ENCODE results near the gene CXorf66.
A peak's percentile ranks its signal among the peaks of the same experiment; 100 is the strongest.
"Not testable (repeated sequence)": the region's sequence is repeated elsewhere in the genome, so short reads cannot be mapped to it uniquely, and the experiment has no call there.

Gene CXorf66, protein sequence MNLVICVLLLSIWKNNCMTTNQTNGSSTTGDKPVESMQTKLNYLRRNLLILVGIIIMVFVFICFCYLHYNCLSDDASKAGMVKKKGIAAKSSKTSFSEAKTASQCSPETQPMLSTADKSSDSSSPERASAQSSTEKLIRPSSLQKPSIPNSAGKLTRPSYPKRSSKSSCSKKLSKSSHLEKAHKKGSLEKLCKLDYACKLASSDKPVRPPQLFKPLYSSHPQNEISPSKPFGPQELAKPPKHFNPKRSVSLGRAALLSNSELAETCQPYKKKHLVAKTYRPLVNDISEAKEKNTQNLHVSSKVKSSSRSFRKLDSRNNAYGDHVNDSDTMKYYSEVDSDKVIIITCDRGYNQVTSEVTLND

DNA sequence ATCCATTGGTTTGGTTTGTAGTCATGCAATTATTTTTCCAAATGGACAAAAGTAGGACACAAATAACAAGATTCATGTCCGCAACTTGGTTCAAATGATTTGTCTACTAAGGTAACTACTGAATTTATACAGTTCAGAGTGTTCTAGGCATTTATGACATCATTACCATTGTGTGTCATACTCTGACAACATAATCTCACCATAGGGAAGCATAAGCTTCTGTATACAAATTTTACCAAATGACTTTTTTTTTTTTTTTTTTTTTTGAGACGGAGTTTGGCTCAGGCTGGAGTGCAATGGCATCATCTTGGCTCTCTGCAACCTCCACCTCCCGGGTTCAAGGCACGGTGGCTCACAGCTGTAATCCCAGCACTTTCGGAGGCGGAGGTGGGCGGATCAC is at the start of gene CXorf66:
TSS of gene CXorf66 (minus strand) at position 101 of the 400 bp plus-strand sequence. CDS start at position 76, 25 bp downstream.
- no peak for DNase-seq (ENCODE audit: low read depth)

DNA sequence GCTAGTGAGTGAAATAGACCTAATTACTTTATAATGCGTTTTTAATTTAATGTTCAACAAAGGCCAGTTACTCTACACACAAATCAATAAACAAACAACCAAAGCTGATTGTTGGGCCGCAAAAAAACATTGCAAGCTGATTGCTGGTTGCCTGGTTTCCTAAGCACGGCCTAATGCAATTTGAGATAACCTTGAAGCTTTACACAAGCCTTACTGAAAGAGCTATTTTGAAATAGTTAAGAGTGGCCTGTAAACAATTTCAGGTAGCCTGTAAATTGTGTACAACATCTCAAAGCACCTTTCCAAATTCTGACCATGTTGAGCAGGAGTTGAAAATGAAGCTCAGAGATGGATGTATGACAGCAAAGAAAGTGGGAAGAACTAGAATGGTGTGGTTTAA is 17.5 kb upstream of the CXorf66 start:
- DNase-seq (ENCODE audit: low read depth), result no peak

DNA sequence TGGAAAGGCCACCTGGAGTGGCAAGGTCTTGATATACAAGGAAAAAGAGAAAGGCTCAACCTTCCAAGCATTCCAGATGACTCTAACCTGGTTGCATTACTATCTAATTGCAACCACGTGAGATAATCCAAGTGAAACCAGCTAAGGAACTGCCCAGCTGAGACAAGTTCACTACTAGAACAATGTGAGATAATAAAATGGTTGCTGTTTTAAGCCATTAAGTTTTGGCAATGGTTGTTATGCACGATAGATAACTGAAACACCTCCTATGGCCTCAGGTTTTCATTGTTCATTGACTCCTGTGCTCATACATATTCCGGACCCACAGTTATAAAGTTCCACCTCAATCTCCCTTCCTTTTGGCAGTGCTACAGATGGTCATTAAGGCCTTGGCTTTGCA is 9.2 kb upstream of the CXorf66 start:
- no peak for DNase-seq (ENCODE audit: low read depth)

DNA sequence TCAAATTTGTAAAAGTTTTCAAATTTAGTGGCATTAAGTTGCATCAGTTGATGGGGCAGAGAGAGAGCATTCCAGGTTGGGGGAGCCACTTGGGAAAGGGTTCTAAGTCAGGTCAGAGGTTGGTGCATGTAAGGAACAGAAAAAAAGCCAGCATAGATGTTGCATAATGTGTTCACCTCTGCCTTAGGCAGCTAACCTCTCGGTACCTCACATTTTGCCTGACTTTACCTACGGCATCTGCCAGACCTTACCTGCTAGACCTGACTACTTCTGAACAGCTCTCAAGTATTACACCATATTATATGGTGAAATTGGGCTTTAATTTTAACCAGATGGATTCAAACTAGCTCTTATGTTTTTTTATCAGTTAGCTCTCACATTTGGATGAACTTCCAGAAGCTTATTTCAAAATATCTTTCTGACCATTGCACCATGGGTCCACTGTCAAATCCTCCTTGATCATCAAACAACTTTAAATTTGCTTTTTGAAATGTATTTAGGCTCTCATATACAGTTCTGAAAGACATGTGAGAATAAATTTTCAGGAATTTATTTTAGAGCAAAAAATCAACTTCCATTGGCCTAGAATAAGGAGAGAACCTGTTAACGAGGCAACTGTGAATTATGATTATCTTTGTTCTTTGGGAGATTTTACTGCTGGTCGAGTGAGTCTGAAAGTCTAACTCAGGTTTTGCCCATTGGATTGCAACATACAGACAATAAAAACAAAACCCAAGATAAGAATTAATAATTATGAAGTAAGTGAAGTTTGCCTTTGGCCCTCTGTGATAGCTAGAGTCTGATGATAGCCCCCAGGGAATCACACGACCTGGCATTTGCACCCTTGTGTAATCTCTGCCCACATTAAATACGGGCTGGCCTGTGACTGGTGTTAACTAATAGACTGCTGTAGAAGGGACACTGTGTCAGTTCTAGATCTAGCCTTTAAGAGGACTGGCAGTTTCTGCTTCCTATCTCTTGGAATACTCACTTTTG is 7.6 kb upstream of the CXorf66 start:
- DNase-seq (ENCODE audit: low read depth), result no peak

- no peak for DNase-seq (ENCODE audit: low read depth)
Measured at GRCh38 chrX:139972113-139972512, 6.8 kb upstream of the CXorf66 start.

GRCh38 chrX:139971394-139971749 is 6.1 kb upstream of the CXorf66 start:
- no peak for DNase-seq (ENCODE audit: low read depth)

- DNase-seq (ENCODE audit: low read depth), result no peak
Measured at GRCh38 chrX:139969286-139969685, 4.0 kb upstream of the CXorf66 start.

- no peak for DNase-seq (ENCODE audit: low read depth)
Measured at GRCh38 chrX:139967750-139968149, 2.4 kb upstream of the CXorf66 start.

- no peak for DNase-seq (ENCODE audit: low read depth)
Measured at GRCh38 chrX:139967300-139967699, 2.0 kb upstream of the CXorf66 start.

DNA sequence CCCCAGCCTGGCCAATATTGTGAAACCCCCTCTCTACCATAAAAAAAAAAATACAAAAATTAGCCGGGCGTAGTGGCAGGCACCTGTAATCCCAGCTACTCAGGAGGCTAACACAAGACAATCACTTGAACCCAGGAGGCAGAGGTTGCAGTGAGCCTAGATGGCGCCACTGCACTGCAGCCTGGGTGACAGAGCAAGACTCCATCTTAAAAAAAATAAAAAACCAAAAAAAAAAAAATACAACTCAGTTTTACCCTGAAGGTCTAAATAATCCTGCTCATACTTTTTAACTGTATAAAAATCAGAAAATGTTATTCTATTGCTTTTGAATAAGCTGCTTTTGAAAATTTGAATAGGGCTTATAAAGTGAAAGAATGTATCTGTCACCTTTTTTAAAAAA is 838 bp upstream of the CXorf66 start:
- DNase-seq (ENCODE audit: low read depth), result not testable (repeated sequence)

- not testable (repeated sequence) for DNase-seq (ENCODE audit: low read depth)
Measured at GRCh38 chrX:139961091-139961490, 4.2 kb downstream of the CXorf66 start.

DNA sequence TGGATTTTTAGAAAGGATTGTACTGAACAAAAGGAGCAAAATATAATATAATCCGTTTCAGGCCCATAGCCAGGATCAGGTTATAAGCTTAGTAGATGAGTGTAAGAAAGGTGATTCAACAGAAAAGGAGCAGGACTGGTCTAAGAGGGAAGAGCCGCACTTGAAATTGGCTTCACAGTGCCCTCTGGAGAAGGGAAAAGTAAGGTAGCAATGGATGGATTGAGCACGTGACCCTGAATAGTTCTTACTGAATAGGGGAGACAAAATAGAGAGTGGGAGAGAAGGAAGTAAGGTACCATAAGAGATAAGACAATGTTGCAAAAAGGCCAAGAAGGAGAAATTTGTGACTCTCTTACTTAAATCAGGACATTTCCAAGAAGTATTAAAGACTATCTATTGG is 15.6 kb downstream of the CXorf66 start:
- DNase-seq (ENCODE audit: low read depth), result no peak

DNA sequence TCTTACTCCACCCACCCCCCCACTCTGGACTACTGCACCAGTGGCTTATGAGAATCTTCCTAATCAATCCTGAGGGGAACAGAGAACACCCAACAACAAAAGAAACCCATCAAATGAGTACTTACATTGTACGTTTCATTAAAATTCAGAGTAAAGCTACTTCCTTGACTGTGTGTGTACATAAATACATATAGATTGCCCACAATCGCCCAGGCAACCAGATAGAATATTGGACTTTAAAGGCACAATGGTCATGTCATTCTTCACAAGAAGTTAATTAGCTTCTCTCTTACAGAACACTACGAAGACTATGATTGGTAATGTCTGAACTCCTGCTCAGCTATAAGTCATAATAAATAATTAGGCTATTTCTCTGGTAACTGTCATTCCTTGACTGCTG is 20.2 kb downstream of the CXorf66 start:
- DNase-seq (ENCODE audit: low read depth), result no peak

GRCh38 chrX:139936259-139936658 is 29.1 kb downstream of the CXorf66 start:
- DNase-seq (ENCODE audit: low read depth), result no peak

GRCh38 chrX:139933904-139934303 is 31.4 kb downstream of the CXorf66 start:
- no peak for DNase-seq (ENCODE audit: low read depth)

DNA sequence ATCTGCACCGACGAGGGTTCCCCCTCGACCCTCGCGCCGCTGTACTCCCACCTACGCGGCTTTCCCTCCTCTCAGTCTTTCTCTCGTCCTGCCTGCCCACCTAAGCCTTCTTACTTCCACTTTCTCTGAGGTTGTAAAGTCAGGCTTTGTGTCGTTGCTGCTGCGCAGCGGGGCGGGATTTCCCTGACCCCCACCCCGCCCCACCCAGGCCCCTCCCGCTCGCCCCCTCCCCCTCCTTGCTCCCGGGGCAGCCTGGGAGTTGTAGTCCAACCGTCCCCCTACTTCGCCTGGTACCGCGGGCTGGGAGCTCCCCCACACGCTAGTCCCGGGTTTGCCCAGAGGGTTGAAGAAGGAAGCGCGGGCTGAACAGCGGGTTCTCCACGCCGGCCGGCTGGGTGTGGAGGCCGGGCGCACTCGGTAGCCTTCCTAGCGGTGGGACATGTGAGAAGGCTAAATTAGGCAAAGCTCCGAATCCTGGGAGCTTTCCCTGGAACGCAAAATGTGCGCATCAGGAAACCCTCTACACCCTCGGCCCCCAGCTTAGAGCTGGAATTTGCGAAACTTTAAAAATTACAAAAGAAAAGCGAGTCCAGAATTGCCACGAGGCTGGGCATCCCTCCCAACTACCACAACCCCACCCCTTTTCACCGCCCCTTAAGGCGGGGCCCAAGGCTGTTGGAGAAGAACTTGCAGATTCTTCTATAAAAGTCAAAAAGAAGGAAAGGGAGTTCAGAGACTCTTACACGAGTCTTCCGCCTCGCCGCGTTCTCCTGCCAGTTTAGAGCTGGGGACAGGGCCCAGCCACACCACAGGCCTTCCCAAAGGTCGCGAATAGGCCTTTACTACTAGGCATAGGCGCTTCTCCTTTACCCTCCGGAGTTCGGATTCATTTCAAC is 32.2 kb downstream of the CXorf66 start, which contains the start of gene ATP11C:
TSS of gene ATP11C (minus strand) at position 153 of the 896 bp plus-strand sequence. CDS start 1,011 bp downstream, outside the sequence.
- peak; percentile 47 for DNase-seq (ENCODE audit: low read depth)

DNA sequence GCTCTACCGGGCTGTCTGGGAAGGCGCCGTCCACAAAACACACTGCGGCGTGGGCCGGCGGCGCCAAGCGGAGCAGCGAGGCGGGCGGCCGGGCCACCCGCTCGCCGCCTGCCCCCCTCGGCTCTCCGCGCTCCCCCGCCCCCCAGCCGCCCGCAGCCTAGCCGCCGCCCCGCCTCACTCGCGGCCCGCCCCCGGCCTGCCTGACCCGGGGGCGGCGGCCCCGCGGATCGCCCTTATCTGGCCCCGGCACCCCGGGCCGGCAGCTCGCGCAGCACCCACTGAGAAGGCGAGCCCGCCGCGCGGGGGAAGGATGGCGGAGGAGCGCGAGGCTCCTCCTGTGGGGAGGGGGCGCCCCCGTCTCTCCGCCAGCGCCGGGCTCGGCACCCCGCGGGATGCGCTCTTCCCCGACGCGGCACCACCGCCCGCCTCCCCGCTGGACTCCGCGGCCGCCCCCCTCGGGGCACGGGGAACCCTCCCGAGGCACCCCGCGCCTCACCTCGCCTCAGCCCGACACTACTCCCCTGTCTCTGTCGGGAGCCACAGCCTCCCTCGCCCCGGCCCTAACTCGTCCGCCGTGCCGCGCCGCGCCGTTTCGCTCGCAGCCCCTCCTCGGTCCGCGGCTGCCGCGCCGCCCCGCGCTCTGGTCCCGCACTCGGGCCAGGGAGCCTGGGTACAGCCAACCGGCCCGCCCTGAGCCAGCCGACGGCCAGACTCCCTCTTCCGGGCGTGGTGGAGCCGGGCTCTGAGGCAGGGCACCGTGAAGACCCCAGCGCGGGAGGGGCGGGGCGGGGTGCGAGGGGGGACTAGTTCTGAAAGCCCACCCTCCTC is 33.0 kb downstream of the CXorf66 start:
- no peak for DNase-seq (ENCODE audit: low read depth)

DNA sequence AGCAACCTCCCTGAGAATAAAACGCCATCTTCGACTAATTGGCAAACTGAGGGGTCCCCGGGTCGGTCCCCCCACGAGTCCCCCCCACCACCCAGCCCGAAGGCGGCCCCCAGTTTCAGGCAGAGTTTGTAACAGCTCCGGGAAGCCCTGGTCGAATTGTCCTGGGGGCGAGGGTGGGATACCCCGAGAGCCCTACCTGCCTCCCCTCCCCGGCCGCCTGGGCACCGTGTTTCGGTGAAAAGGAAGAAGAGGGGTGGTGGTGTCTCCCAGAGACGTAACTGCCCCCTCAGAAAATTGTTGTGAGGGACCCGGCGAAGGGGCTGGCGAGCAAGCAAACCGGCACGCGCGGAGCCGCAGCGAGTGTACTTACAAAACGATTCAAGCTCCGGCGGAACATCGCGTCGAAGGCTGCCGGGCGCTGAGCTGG is 33.7 kb downstream of the CXorf66 start:
- DNase-seq (ENCODE audit: low read depth), result no peak

GRCh38 chrX:139930916-139931645 is 34.2 kb downstream of the CXorf66 start:
- no peak for DNase-seq (ENCODE audit: low read depth)

DNA sequence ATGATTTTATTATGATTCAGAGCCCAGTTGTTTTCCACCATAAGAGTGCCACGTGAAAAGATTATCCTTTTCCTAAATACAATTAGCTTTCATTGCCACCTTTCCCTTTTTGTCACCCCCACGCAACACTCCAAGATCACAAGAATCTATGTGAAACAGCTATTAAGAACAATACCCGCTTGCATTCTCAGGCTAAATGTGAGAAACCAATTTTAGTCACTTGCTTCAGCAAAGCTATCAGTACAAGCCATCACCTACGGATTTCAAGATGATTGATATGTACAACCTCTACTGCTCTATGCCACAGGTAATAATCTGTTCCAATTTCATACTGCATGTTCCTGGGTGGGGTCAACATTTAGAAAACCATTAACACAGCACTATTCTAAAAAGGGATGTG is 34.9 kb downstream of the CXorf66 start:
- no peak for DNase-seq (ENCODE audit: low read depth)

Measured in non-pigmented ciliary epithelial cell (primary cell).